DMS79 treated with DMSO at 0.1 percent for 48 hours (cell line): ENCODE measurements around the gene SCP2D1.
"Not testable (repeated sequence)": the region's sequence is repeated elsewhere in the genome, so short reads cannot be mapped to it uniquely, and the experiment has no call there.

Experiments used
- DNase-seq: peaks from one replicate; lab custom pipeline; 2025; lab: John Stamatoyannopoulos, UW

Gene SCP2D1

GRCh38 chr20:18813483-18813882 lies at the start of gene SCP2D1:
SCP2D1 (plus strand) TSS chr20:18813783; CDS start chr20:18813816, 33 bp downstream.
- DNase-seq = no peak

GRCh38 chr20:18767676-18768075 lies 45.9 kb upstream of the SCP2D1 start:
- DNase-seq = no peak

GRCh38 chr20:18773566-18773965 lies 40.0 kb upstream of the SCP2D1 start:
- DNase-seq = no peak

- no peak for DNase-seq
Measured at GRCh38 chr20:18774207-18774606, 39.4 kb upstream of the SCP2D1 start.

- no peak for DNase-seq
Measured at GRCh38 chr20:18775633-18776032, 38.0 kb upstream of the SCP2D1 start.

GRCh38 chr20:18778690-18779392 lies 34.7 kb upstream of the SCP2D1 start:
- DNase-seq = no peak

- DNase-seq = no peak
Measured at GRCh38 chr20:18780385-18781130, 33.0 kb upstream of the SCP2D1 start.

- DNase-seq = no peak
Measured at GRCh38 chr20:18781509-18781908, 32.1 kb upstream of the SCP2D1 start.

GRCh38 chr20:18783385-18783959 lies 30.1 kb upstream of the SCP2D1 start:
- DNase-seq = no peak

GRCh38 chr20:18787046-18787445 lies 26.5 kb upstream of the SCP2D1 start:
- not testable (repeated sequence) for DNase-seq

GRCh38 chr20:18788021-18788420 lies 25.6 kb upstream of the SCP2D1 start:
- DNase-seq = no peak

- DNase-seq = no peak
Measured at GRCh38 chr20:18790787-18791186, 22.8 kb upstream of the SCP2D1 start.

- peak; percentile 90 for DNase-seq
Measured at GRCh38 chr20:18793625-18794427, 19.8 kb upstream of the SCP2D1 start.

- no peak for DNase-seq
Measured at GRCh38 chr20:18794428-18794787, 19.2 kb upstream of the SCP2D1 start.

GRCh38 chr20:18795366-18795765 lies 18.2 kb upstream of the SCP2D1 start:
- DNase-seq = no peak

- no peak for DNase-seq
Measured at GRCh38 chr20:18796282-18796833, 17.2 kb upstream of the SCP2D1 start.

- no peak for DNase-seq
Measured at GRCh38 chr20:18801516-18801915, 12.1 kb upstream of the SCP2D1 start.

- DNase-seq = no peak
Measured at GRCh38 chr20:18802012-18802634, 11.5 kb upstream of the SCP2D1 start.

GRCh38 chr20:18805881-18806280 lies 7.7 kb upstream of the SCP2D1 start:
- DNase-seq = no peak

GRCh38 chr20:18808712-18809111 lies 4.9 kb upstream of the SCP2D1 start:
- DNase-seq = no peak

- no peak for DNase-seq
Measured at GRCh38 chr20:18811186-18811585, 2.4 kb upstream of the SCP2D1 start.

GRCh38 chr20:18811904-18812303 lies 1.7 kb upstream of the SCP2D1 start:
- DNase-seq = no peak
